Neural progenitor cell (in vitro differentiated cells): ENCODE results near the gene CORIN. TPM values are rescaled to one million over a fixed set of nuclear protein-coding genes. Genes with fewer than 3 reads are reported as not detected.
"Not testable (repeated sequence)": the region's sequence is repeated elsewhere in the genome, so short reads cannot be mapped to it uniquely, and the experiment has no call there.

ENCODE experiments used
- DNase-seq: peaks from one replicate; pipeline ENCODE4 v3.0.0-alpha.2; 2016; ENCODE audit warnings: low spot score
- H2AFZ ChIP-seq: fragments of 200-600 bp; sonication (generic); replicated peaks from 2 replicates; pipeline ENCODE4 v1.6.1; 2016; ENCODE audit warnings: antibody characterized with exemption
- H3F3A ChIP-seq: fragments of 200-600 bp; sonication (generic); 2 replicates; pipeline ENCODE4 v1.6.1; 2016; ENCODE audit warnings: antibody characterized with exemption, low read depth
- H3K27ac ChIP-seq: fragments of 200-600 bp; sonication (generic); 2 replicates; pipeline ENCODE4 v1.5.1; 2016; ENCODE audit warnings: mild to moderate bottlenecking
- H3K27me3 ChIP-seq: fragments of 200-600 bp; sonication (generic); 2 replicates; pipeline ENCODE4 v1.6.1; 2016; ENCODE audit warnings: mild to moderate bottlenecking, moderate library complexity
- H3K36me3 ChIP-seq: fragments of 200-600 bp; sonication (generic); 2 replicates; pipeline ENCODE4 v1.5.1; 2016
- H3K4me1 ChIP-seq: fragments of 200-600 bp; sonication (generic); 2 replicates; pipeline ENCODE4 v1.6.1; 2016; ENCODE audit warnings: mixed run types
- H3K4me2 ChIP-seq: fragments of 200-600 bp; sonication (generic); 2 replicates; pipeline ENCODE4 v1.6.1; 2016
- H3K4me3 ChIP-seq: fragments of 200-600 bp; sonication (generic); 2 replicates; pipeline ENCODE4 v1.5.1; 2016
- H3K79me2 ChIP-seq: fragments of 200-600 bp; sonication (generic); 2 replicates; pipeline ENCODE4 v1.6.1; 2016; ENCODE audit warnings: low read depth
- H3K9ac ChIP-seq: fragments of 200-600 bp; sonication (generic); 2 replicates; pipeline ENCODE4 v1.6.1; 2016
- H3K9me3 ChIP-seq: fragments of 200-600 bp; sonication (generic); 2 replicates; pipeline ENCODE4 v1.5.1; 2016; ENCODE audit warnings: low read depth
- H4K20me1 ChIP-seq: fragments of 200-600 bp; sonication (generic); 2 replicates; pipeline ENCODE4 v1.6.1; 2016; ENCODE audit warnings: low read depth
- H3K27ac Mint-ChIP-seq: 3 replicates; pipeline ENCODE4 v1.8.0; 2021; ENCODE audit warnings: mixed read lengths
- H3K27me3 Mint-ChIP-seq: 2 replicates; pipeline ENCODE4 v1.8.0; 2022; ENCODE audit warnings: low read depth, mild to moderate bottlenecking, inconsistent platforms, moderate library complexity, mixed read lengths; ENCODE audit not compliant: insufficient read depth
- H3K36me3 Mint-ChIP-seq: 3 replicates; pipeline ENCODE4 v1.8.0; 2021; ENCODE audit warnings: mixed read lengths
- H3K4me1 Mint-ChIP-seq: 3 replicates; pipeline ENCODE4 v1.8.0; 2021; ENCODE audit warnings: mixed read lengths
- H3K4me3 Mint-ChIP-seq: 3 replicates; pipeline ENCODE4 v1.8.0; 2021; ENCODE audit warnings: mild to moderate bottlenecking, moderate library complexity, mixed read lengths
- H3K9me3 Mint-ChIP-seq: 3 replicates; pipeline ENCODE4 v1.8.0; 2020; ENCODE audit warnings: mixed read lengths
- CTCF ChIP-seq: fragments of 200-600 bp; sonication (generic); IDR thresholded peaks from 2 replicates; pipeline ENCODE4 v1.5.1; 2017; ENCODE audit warnings: antibody characterized with exemption, mild to moderate bottlenecking
- EZH2 ChIP-seq: fragments of 200-600 bp; sonication (generic); IDR thresholded peaks from 2 replicates; pipeline ENCODE4 v1.6.1; 2017; ENCODE audit warnings: antibody characterized with exemption, mild to moderate bottlenecking, moderate library complexity
- EZH2phosphoT487 ChIP-seq: fragments of 200-600 bp; sonication (generic); IDR thresholded peaks from 2 replicates; pipeline ENCODE4 v1.6.1; 2017; ENCODE audit warnings: antibody characterized with exemption
- total RNA-seq: library from RNA; depleted of rRNA; stranded (reverse); fragments of >200 nt; gene quantifications from 2 replicates; pipeline ENCODE4 v1.2.3, GENCODE V29; 2015; ENCODE audit warnings: low replicate concordance

Gene CORIN
- total RNA-seq, 1 donor from 2014 or later = not detected

GRCh38 chr4:47784222-47784621, 53.6 kb downstream of the CORIN start:
- TF ChIP-seq EZH2 = no peak
- TF ChIP-seq EZH2phosphoT487 = no peak
- no peak for TF ChIP-seq CTCF
- Histone ChIP-seq H3K79me2 (no peaks in the 10 kb centered on the region), H3K9ac (no peak overlapping the region), H3F3A (no peaks in the 10 kb centered on the region), H3K4me2 (no peak overlapping the region), H3K36me3 (no peaks in the 10 kb centered on the region), H3K4me3 (no peak overlapping the region), H3K9me3 (no peaks in the 10 kb centered on the region), H4K20me1 (no peaks in the 10 kb centered on the region), H2AFZ (no peak overlapping the region), H3K27ac (no peak overlapping the region), H3K4me1 (no peaks in the 10 kb centered on the region), H3K27me3 (no peaks in the 10 kb centered on the region)
- peaks cover 3% of the 10 kb centered on the region for H3K27me3 Mint-ChIP-seq
- H3K36me3 Mint-ChIP-seq = no peaks in the 10 kb centered on the region
- DNase-seq = no peak
- H3K9me3 Mint-ChIP-seq = peaks cover 3% of the 10 kb centered on the region
- no peak overlapping the region for H3K4me3 Mint-ChIP-seq
- no peak overlapping the region for H3K27ac Mint-ChIP-seq
- H3K4me1 Mint-ChIP-seq = no peaks in the 10 kb centered on the region

GRCh38 chr4:47776353-47776752, 61.5 kb downstream of the CORIN start:
- TF ChIP-seq EZH2phosphoT487 = no peak
- no peaks in the 10 kb centered on the region for H3K79me2 ChIP-seq

GRCh38 chr4:47774079-47774478, 63.8 kb downstream of the CORIN start:
- no peak overlapping the region for H2AFZ ChIP-seq
- peaks cover 2% of the 10 kb centered on the region for H3K27me3 Mint-ChIP-seq
- TF ChIP-seq EZH2 (no peak), CTCF (no peak), EZH2phosphoT487 (no peak)
- H3K4me3 ChIP-seq = no peak overlapping the region
- no peak overlapping the region for H3K27ac ChIP-seq
- H3K4me2 ChIP-seq = no peak overlapping the region
- H3K4me1 ChIP-seq = peaks cover 4% of the 10 kb centered on the region
- H3K4me1 Mint-ChIP-seq = no peaks in the 10 kb centered on the region
- H3K4me3 Mint-ChIP-seq = no peak overlapping the region
- H3K27me3 ChIP-seq = no peaks in the 10 kb centered on the region
- H3K9me3 ChIP-seq = no peaks in the 10 kb centered on the region
- no peaks in the 10 kb centered on the region for H4K20me1 ChIP-seq
- H3K36me3 ChIP-seq = no peaks in the 10 kb centered on the region
- H3K9ac ChIP-seq = no peak overlapping the region
- DNase-seq = peak; percentile 4
- no peaks in the 10 kb centered on the region for H3K79me2 ChIP-seq
- H3F3A ChIP-seq = no peaks in the 10 kb centered on the region
- no peaks in the 10 kb centered on the region for H3K9me3 Mint-ChIP-seq
- H3K27ac Mint-ChIP-seq = no peak overlapping the region
- H3K36me3 Mint-ChIP-seq = no peaks in the 10 kb centered on the region

More at GRCh38 chr4:47776353-47776752, 61.5 kb downstream of the CORIN start:
- H3K4me1 Mint-ChIP-seq = no peaks in the 10 kb centered on the region
- Histone ChIP-seq H3K4me1 (peaks cover 4% of the 10 kb centered on the region), H3K36me3 (no peaks in the 10 kb centered on the region), H2AFZ (no peak overlapping the region), H3K4me3 (no peak overlapping the region), H4K20me1 (no peaks in the 10 kb centered on the region), H3K9me3 (no peaks in the 10 kb centered on the region), H3K27ac (no peak overlapping the region), H3K27me3 (no peaks in the 10 kb centered on the region), H3K4me2 (no peak overlapping the region), H3F3A (no peaks in the 10 kb centered on the region), H3K9ac (no peak overlapping the region)
- H3K4me3 Mint-ChIP-seq = no peak overlapping the region
- peaks cover 3% of the 10 kb centered on the region for H3K9me3 Mint-ChIP-seq
- H3K36me3 Mint-ChIP-seq = no peaks in the 10 kb centered on the region
- no peak for DNase-seq
- no peaks in the 10 kb centered on the region for H3K27me3 Mint-ChIP-seq
- H3K27ac Mint-ChIP-seq = no peak overlapping the region

- H3K79me2 ChIP-seq = no peaks in the 10 kb centered on the region
- no peak for DNase-seq
- Mint-ChIP-seq H3K36me3 (no peaks in the 10 kb centered on the region), H3K4me3 (no peak overlapping the region), H3K9me3 (no peaks in the 10 kb centered on the region), H3K27me3 (peaks cover 2% of the 10 kb centered on the region), H3K27ac (no peak overlapping the region), H3K4me1 (peaks cover 5% of the 10 kb centered on the region)
- H3F3A ChIP-seq = no peaks in the 10 kb centered on the region
- H3K4me3 ChIP-seq = no peak overlapping the region
- H3K9ac ChIP-seq = no peak overlapping the region
- no peaks in the 10 kb centered on the region for H4K20me1 ChIP-seq
- no peaks in the 10 kb centered on the region for H3K27me3 ChIP-seq
- H3K36me3 ChIP-seq = no peaks in the 10 kb centered on the region
- TF ChIP-seq EZH2phosphoT487 (no peak), EZH2 (no peak)
- no peak overlapping the region for H2AFZ ChIP-seq
- H3K9me3 ChIP-seq = no peaks in the 10 kb centered on the region
- no peak overlapping the region for H3K4me2 ChIP-seq
- H3K27ac ChIP-seq = no peak overlapping the region
- peaks cover 4% of the 10 kb centered on the region for H3K4me1 ChIP-seq
Observed at GRCh38 chr4:47771020-47771419, 66.8 kb downstream of the CORIN start.

- H3K36me3 ChIP-seq = not testable (repeated sequence)
Observed at GRCh38 chr4:47767956-47768355, 69.9 kb downstream of the CORIN start.

More at GRCh38 chr4:47767956-47768355, 69.9 kb downstream of the CORIN start:
- not testable (repeated sequence) for H3K27me3 ChIP-seq, H3F3A ChIP-seq, H3K27ac ChIP-seq, H4K20me1 ChIP-seq, H3K4me2 ChIP-seq, DNase-seq, H3K9ac ChIP-seq, H3K4me3 ChIP-seq, H3K4me1 Mint-ChIP-seq, H3K9me3 Mint-ChIP-seq, H3K36me3 Mint-ChIP-seq, H3K79me2 ChIP-seq, H3K27me3 Mint-ChIP-seq, H3K4me3 Mint-ChIP-seq, H3K27ac Mint-ChIP-seq, H3K4me1 ChIP-seq, H3K9me3 ChIP-seq
- peak overlapping the region; percentile 35 for H2AFZ ChIP-seq
